DMS79 (cell line): ENCODE measurements around the gene S100A13.

Experiments
- DNase-seq: peaks from one replicate; lab custom pipeline; 2025; lab: John Stamatoyannopoulos, UW

S100A13 gene

DNA sequence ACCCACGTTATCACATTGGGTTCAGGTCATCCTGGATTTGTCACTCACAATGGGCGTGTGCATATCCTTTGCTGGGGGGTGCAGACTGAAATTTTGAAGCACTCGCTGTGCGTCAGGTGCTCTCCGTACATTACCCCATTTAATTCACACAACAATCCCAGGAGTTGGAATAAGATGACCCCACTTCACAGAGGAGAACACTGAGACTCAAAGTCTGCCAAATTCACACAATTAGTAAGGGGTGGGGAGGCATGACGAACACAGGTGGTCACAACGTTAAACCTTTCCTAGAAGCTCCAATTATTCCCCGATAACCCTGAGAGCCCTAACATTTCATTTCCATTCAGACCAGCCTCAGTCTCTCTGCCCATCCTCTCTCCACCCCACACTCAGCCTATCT, 57.8 kb downstream of the S100A13 start:
- DNase-seq, result no peak
